Thoracic aorta (tissue), 2 donors: ENCODE results near the gene CEP104. TPM values are rescaled to one million over a fixed set of nuclear protein-coding genes. Genes with fewer than 3 reads are reported as not detected.

ENCODE experiments used
- ATAC-seq: fragments of 150-250 bp; one replicate; pipeline ENCODE4 v1.8.0; 2017; ENCODE audit warnings: low read depth; ENCODE audit not compliant: insufficient number of reproducible peaks, low FRiP score
- DNase-seq: peaks from one replicate; pipeline ENCODE4 v3.0.0-alpha.2; 2020; ENCODE audit warnings: low spot score
- H3K27ac ChIP-seq, 2 donors: fragments of 200-600 bp; sonication (generic); 1 replicate in 1 of 2; 2 replicates in 1 of 2; pipeline ENCODE4 v1.5.1; 2016; ENCODE audit warnings: mild to moderate bottlenecking in 2 of 2, moderate library complexity in 2 of 2
- H3K27me3 ChIP-seq: fragments of 200-600 bp; sonication (generic); replicated peaks from 2 replicates; pipeline ENCODE4 v1.6.0; 2016; ENCODE audit warnings: mild to moderate bottlenecking; ENCODE audit not compliant: insufficient read depth
- H3K36me3 ChIP-seq: fragments of 200-600 bp; sonication (generic); one replicate; pipeline ENCODE4 v1.5.1; 2016
- H3K4me1 ChIP-seq, 2 donors: fragments of 200-600 bp; sonication (generic); 1 replicate in 1 of 2; 2 replicates in 1 of 2; pipeline versions ENCODE4 v1.5.1 to v1.6.0; 2016; ENCODE audit warnings: low read depth in 2 of 2, mild to moderate bottlenecking in 1 of 2; ENCODE audit not compliant: control insufficient read depth in 1 of 2
- H3K4me3 ChIP-seq: fragments of 200-600 bp; sonication (generic); 2 replicates; pipeline ENCODE4 v1.5.1; 2016; ENCODE audit warnings: mild to moderate bottlenecking
- H3K9me3 ChIP-seq: fragments of 200-600 bp; sonication (generic); 2 replicates; pipeline ENCODE4 v1.5.1; 2016
- CTCF ChIP-seq: fragments of 200-600 bp; sonication (generic); IDR thresholded peaks from one replicate; pipeline ENCODE4 v1.5.1; 2019; ENCODE audit warnings: antibody characterized with exemption
- total RNA-seq, 2 donors: library from RNA; depleted of rRNA; stranded (reverse); fragments of >200 nt; gene quantifications; one replicate each; pipeline versions ENCODE4 v1.1.0 to v1.2.3, GENCODE V29; 2016

The CEP104 gene
- total RNA-seq, 2 donors from 2014 or later = 27.3 to 59.2 TPM

DNA sequence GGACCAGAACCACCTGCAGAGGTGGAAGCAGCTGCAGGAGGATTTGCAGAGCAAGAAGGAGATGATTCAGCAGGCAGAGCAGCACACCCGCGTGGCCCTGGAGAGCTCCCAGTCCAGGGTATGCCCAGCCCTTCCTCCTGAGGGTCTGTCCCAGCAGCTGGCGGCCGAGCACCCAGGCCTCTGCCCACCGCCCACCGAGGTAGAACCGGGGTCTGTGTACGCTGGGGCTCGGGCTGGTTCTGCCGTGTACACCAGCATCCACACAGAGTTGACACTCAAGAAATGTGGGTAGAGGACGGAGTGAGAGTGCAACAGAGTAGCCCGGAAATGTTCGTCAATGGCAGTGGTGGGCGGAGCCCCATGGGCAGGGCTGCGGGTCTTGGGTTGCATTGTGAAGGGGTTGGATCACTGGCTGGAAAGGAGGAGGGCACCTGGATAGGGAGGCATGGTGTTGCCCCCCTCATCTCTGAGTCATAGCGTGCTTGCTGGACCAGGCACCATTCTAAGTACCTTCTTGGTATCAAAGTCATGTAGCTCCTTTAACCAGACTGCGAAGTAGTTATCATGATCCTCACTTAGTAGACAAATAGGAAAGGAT is 89.6 kb downstream of the CEP104 start:
- ATAC-seq = no peak
- no peaks in the 10 kb centered on the region for H3K9me3 ChIP-seq
- no peaks in the 10 kb centered on the region for H3K36me3 ChIP-seq
- H3K4me3 ChIP-seq = no peak overlapping the region
- H3K27ac ChIP-seq = no peak overlapping the region
- DNase-seq = no peak
- no peak for TF ChIP-seq CTCF
- peaks cover 3 to 11% of the 10 kb centered on the region in 2 donors for H3K4me1 ChIP-seq
- no peaks in the 10 kb centered on the region for H3K27me3 ChIP-seq

GRCh38 chr1:3763351-3764125 is 93.5 kb downstream of the CEP104 start:
- H3K4me1 ChIP-seq = no peaks in the 10 kb centered on the region
- H3K27me3 ChIP-seq = no peaks in the 10 kb centered on the region
- no peak for TF ChIP-seq CTCF
- DNase-seq (no peak), ATAC-seq (no peak)
- H3K4me3 ChIP-seq = no peak overlapping the region
- H3K27ac ChIP-seq = no peak overlapping the region
- H3K36me3 ChIP-seq = no peaks in the 10 kb centered on the region
- no peaks in the 10 kb centered on the region for H3K9me3 ChIP-seq

GRCh38 chr1:3762873-3763228 is 94.2 kb downstream of the CEP104 start:
- ATAC-seq (no peak), DNase-seq (no peak)
- H3K27ac ChIP-seq = no peak overlapping the region
- no peaks in the 10 kb centered on the region for H3K27me3 ChIP-seq
- H3K4me1 ChIP-seq = no peaks in the 10 kb centered on the region
- H3K9me3 ChIP-seq = no peaks in the 10 kb centered on the region
- H3K36me3 ChIP-seq = no peaks in the 10 kb centered on the region
- no peak overlapping the region for H3K4me3 ChIP-seq
- no peak for TF ChIP-seq CTCF

- no peak overlapping the region for H3K27ac ChIP-seq
- H3K4me3 ChIP-seq = no peak overlapping the region
- H3K4me1 ChIP-seq = no peaks in the 10 kb centered on the region
- ATAC-seq = no peak
- H3K36me3 ChIP-seq = no peaks in the 10 kb centered on the region
- no peak for DNase-seq
- H3K27me3 ChIP-seq = no peaks in the 10 kb centered on the region
- no peak for TF ChIP-seq CTCF
- H3K9me3 ChIP-seq = no peaks in the 10 kb centered on the region
Measured at GRCh38 chr1:3762151-3762872, 94.7 kb downstream of the CEP104 start.

Other genes with a start within 250 kb of the CEP104 start
- gene MEGF6, start 245.7 kb downstream of the CEP104 start, total RNA-seq = 100 to 1,000 TPM; 273 to 304 TPM
- gene TPRG1L, start 232.2 kb downstream of the CEP104 start, total RNA-seq = 10 to 100 TPM; 27.4 to 37.6 TPM
- gene WRAP73, start 207.1 kb downstream of the CEP104 start, total RNA-seq = 10 to 100 TPM; 22.1 to 24.9 TPM
- gene TP73, start 204.7 kb downstream of the CEP104 start, total RNA-seq = not detected
- gene CCDC27, start 104.8 kb downstream of the CEP104 start, total RNA-seq = not detected
- 1 to 10 TPM; 2.6 to 4.6 TPM for gene SMIM1, start 84.5 kb downstream of the CEP104 start, total RNA-seq
- 10 to 100 TPM; 36.0 to 38.2 TPM for gene LRRC47, start 60.7 kb downstream of the CEP104 start, total RNA-seq
- 10 to 100 TPM in 1 of 2 donors, 1 to 10 TPM in 1; 7.8 to 20.2 TPM for gene DFFB, start 265 bp upstream of the CEP104 start, total RNA-seq
- 10 to 100 TPM; 15.3 to 19.0 TPM for gene C1orf174, start 43.1 kb upstream of the CEP104 start, total RNA-seq